ENCODE measurements around the gene SORCS3. TPM values are rescaled to one million over a fixed set of nuclear protein-coding genes. Genes with fewer than 3 reads are reported as not detected.

Gene SORCS3
- total RNA-seq, 1 experiment from 2014 or later: 0.94 TPM

DNA sequence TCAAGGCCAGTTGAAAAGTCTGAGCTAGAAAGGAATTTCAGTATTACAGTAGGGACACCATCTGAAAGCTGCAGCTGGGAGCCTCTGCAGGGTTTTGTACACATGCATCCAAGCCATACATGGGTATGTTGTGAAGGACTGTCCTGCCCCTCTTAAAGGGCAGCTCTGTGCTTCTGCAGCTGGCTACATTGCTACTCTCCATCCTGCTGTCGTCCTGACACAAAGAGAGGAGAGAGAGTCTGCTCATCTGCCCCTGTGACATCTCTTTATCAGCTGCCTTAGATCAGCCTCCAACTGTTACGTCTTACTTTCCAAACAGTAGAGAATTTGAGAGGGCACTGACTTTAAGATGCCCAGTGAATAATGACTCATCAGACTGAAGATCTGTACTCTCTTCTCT, 602.7 kb downstream of the SORCS3 start:
- Mint-ChIP-seq H3K27me3 (ENCODE audit: low read depth) (no peaks in the 10 kb centered on the region), H3K27ac (no peak overlapping the region), H3K4me3 (no peak overlapping the region), H3K36me3 (no peaks in the 10 kb centered on the region), H3K9me3 (no peaks in the 10 kb centered on the region; the same call in none of the 2 replicates), H3K4me1 (no peaks in the 10 kb centered on the region)
- CTCF ChIA-PET: no interaction called here
- TF ChIP-seq TEAD1 (CRISPR knock-in tag; IDR thresholded peaks at IDR 0.05) (no peak), PRRX2 (CRISPR knock-in tag; IDR thresholded peaks at IDR 0.05) (no peak), ZNF281 (CRISPR knock-in tag; IDR thresholded peaks at IDR 0.05) (no peak), ELF4 (CRISPR knock-in tag; IDR thresholded peaks at IDR 0.05; ENCODE audit: low read depth) (no peak), RELA (CRISPR knock-in tag; IDR thresholded peaks at IDR 0.05; ENCODE audit: borderline replicate concordance) (no peak), ZNF219 (CRISPR knock-in tag; IDR thresholded peaks at IDR 0.05; ENCODE audit: borderline replicate concordance) (no peak), FOXJ3 (CRISPR knock-in tag; IDR thresholded peaks at IDR 0.05; ENCODE audit: borderline replicate concordance) (no peak), NR1H2 (CRISPR knock-in tag; IDR thresholded peaks at IDR 0.05) (no peak)
- TF ChIP-seq, protein P1, sequence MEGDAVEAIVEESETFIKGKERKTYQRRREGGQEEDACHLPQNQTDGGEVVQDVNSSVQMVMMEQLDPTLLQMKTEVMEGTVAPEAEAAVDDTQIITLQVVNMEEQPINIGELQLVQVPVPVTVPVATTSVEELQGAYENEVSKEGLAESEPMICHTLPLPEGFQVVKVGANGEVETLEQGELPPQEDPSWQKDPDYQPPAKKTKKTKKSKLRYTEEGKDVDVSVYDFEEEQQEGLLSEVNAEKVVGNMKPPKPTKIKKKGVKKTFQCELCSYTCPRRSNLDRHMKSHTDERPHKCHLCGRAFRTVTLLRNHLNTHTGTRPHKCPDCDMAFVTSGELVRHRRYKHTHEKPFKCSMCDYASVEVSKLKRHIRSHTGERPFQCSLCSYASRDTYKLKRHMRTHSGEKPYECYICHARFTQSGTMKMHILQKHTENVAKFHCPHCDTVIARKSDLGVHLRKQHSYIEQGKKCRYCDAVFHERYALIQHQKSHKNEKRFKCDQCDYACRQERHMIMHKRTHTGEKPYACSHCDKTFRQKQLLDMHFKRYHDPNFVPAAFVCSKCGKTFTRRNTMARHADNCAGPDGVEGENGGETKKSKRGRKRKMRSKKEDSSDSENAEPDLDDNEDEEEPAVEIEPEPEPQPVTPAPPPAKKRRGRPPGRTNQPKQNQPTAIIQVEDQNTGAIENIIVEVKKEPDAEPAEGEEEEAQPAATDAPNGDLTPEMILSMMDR (IDR thresholded peaks at IDR 0.05): no peak
- TF ChIP-seq, protein P2, sequence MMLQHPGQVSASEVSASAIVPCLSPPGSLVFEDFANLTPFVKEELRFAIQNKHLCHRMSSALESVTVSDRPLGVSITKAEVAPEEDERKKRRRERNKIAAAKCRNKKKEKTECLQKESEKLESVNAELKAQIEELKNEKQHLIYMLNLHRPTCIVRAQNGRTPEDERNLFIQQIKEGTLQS (CRISPR knock-in tag; conservative IDR thresholded peaks at IDR 0.05): no peak
- POLR2A ChIA-PET: no interaction called here
- DNase-seq (ENCODE audit: low spot score) (no peak), ATAC-seq (no peak)

DNA sequence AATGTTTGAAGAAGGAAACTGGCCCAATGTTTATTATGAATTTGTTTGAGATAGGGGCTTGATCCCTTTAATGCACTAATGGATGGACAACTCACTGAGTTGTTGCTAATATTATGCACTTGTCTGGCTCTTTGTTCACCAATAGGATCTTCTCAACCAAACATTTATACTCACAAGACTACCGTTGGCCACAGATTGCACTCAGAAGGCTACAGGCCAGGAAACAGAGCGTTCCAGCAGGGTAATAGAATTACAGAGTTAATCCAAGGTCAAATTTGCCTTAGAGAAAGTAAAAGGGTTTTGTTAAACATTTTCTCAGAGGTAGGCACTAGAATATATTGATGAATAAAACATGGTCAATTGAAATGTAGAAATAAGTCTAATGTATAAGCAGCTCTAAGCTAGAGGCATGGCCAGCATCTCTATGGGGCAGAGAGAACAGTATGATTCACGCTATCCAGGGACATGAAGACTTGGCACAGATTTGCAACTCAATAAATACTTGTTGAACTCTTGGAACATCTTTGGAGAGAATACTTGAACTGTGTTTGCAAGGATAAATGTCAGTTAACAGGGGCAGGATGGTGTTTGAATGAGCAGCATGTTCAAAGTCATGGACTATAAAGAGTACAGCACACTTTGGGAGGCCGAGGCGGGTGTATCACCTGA, 606.9 kb downstream of the SORCS3 start:
- ChIA-PET POLR2A (no interaction called here), CTCF (no interaction called here)
- Mint-ChIP-seq H3K27ac (no peak overlapping the region), H3K4me3 (no peak overlapping the region), H3K4me1 (peaks cover 5% of the 10 kb centered on the region), H3K36me3 (no peaks in the 10 kb centered on the region), H3K27me3 (ENCODE audit: low read depth) (no peaks in the 10 kb centered on the region), H3K9me3 (peaks cover 4% of the 10 kb centered on the region)
- ATAC-seq: no peak
- TF ChIP-seq JAZF1 (CRISPR knock-in tag; IDR thresholded peaks at IDR 0.05) (no peak), NR3C1 (CRISPR knock-in tag; conservative IDR thresholded peaks at IDR 0.05; ENCODE audit: low read depth) (no peak), ZNF317 (CRISPR knock-in tag; IDR thresholded peaks at IDR 0.05; ENCODE audit: borderline replicate concordance, low read depth) (no peak), SOX15 (CRISPR knock-in tag; IDR thresholded peaks at IDR 0.05) (no peak), PRRX2 (CRISPR knock-in tag; IDR thresholded peaks at IDR 0.05) (no peak), ZNF416 (CRISPR knock-in tag; IDR thresholded peaks at IDR 0.05) (no peak), ZBTB43 (CRISPR knock-in tag; IDR thresholded peaks at IDR 0.05) (no peak), ZNF423 (CRISPR knock-in tag; IDR thresholded peaks at IDR 0.05) (no peak), E2F4 (CRISPR knock-in tag; IDR thresholded peaks at IDR 0.05; ENCODE audit: borderline replicate concordance, low read depth) (no peak), SMAD3 (CRISPR knock-in tag; IDR thresholded peaks at IDR 0.05; ENCODE audit: borderline replicate concordance) (no peak), ARID4B (CRISPR knock-in tag; IDR thresholded peaks at IDR 0.05; ENCODE audit: borderline replicate concordance) (no peak)
- TF ChIP-seq, protein P3, sequence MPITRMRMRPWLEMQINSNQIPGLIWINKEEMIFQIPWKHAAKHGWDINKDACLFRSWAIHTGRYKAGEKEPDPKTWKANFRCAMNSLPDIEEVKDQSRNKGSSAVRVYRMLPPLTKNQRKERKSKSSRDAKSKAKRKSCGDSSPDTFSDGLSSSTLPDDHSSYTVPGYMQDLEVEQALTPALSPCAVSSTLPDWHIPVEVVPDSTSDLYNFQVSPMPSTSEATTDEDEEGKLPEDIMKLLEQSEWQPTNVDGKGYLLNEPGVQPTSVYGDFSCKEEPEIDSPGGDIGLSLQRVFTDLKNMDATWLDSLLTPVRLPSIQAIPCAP (CRISPR knock-in tag; IDR thresholded peaks at IDR 0.05): no peak
- TF ChIP-seq, protein P4, sequence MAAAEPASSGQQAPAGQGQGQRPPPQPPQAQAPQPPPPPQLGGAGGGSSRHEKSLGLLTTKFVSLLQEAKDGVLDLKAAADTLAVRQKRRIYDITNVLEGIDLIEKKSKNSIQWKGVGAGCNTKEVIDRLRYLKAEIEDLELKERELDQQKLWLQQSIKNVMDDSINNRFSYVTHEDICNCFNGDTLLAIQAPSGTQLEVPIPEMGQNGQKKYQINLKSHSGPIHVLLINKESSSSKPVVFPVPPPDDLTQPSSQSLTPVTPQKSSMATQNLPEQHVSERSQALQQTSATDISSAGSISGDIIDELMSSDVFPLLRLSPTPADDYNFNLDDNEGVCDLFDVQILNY (CRISPR knock-in tag; IDR thresholded peaks at IDR 0.05): no peak
- DNase-seq (ENCODE audit: low spot score): no peak

All from WTC11 (cell line).